Left forelimb (tissue), 1 donor: Measurements from ENCODE around the gene ERVFRD-1.

Experiments
- DNase-seq: peaks from one replicate; pipeline ENCODE4 v3.0.0-alpha.2; 2018; ENCODE audit warnings: low spot score

Gene ERVFRD-1

GRCh38 chr6:11110921-11111768, at the start of gene ERVFRD-1:
Gene ERVFRD-1, minus strand, starts transcription at chr6:11111725. Its CDS starts 6,415 bp downstream, at chr6:11105310.
- no peak for DNase-seq

- DNase-seq = no peak
Measured at GRCh38 chr6:11160199-11160598, 48.7 kb upstream of the ERVFRD-1 start.

- no peak for DNase-seq
Measured at GRCh38 chr6:11155589-11155988, 44.1 kb upstream of the ERVFRD-1 start.

DNA sequence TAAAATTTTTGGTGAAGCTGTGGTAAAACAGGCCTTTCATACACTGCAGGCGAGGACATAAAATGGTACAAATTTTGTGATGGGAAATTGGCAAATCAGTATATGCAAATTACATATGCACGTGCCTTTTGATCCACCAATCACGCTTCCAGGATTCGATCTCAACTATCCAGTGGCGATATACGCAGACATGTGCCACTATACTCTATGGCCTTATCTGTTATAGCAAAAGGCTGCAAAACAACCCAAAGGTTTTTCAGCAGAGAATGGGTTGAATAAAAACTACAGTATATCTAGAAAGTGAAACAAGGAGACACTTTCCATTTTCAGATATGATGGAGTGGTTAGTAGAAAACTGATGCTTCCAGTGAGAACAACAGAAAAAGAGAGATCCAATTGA, 41.9 kb upstream of the ERVFRD-1 start:
- DNase-seq = no peak

GRCh38 chr6:11152581-11152980, 41.1 kb upstream of the ERVFRD-1 start:
- no peak for DNase-seq

GRCh38 chr6:11151488-11151887, 40.0 kb upstream of the ERVFRD-1 start:
- no peak for DNase-seq

GRCh38 chr6:11149551-11149950, 38.0 kb upstream of the ERVFRD-1 start:
- DNase-seq = no peak

DNA sequence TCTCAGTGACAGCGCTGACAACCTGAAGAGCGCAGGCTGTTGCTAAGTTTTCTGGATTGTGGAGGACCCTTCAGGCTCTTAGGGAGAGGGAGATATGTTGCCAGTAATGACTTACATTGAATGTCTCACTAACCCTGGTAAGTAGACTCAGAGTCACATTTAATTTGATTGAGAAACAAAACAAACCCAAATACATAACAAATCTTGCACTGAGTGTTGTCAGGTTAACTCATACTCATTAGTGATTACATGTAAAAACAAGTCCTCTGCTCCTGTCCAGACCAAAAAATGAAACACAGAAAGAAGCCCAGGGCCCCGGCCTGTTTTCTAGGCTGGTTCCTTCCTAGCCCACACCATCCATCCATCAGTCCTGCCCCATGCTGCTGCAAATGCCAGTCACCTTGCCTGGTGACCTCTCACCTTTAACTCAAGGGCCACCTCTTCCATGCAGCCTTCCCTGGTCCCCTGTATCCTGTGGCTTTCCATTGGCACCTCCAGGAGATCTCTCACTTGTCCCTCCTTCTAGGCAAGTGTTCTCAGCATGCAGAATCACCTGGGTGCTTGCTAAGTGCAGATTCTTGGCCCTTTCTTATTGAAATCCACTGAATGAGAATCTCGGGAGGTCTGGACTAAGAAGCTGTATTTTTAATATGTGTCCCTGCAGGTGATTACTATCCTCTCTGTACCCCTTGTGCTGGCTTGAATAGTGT, 34.7 kb upstream of the ERVFRD-1 start:
- no peak for DNase-seq

DNA sequence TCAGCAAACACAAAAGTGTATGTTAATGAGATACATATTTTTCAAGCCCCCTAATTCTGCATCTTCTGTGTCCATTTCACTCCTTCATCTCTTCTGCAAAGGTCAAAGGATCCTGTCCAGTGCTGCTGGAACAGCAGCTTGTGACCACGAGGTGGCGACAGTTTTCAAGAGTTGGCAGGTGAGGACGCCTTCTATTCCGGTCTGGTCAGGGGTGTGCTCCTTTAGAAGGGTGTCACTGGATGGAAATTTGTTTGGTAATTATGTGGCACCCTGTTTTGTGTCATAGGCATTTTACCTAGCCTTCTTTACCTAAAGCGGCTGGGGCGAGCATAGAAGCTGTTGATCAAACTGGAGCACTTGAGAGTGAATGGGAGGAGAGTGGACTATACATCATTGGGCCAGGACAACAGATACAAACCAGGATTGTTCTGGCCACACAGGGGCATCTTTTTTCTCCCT, 32.9 kb upstream of the ERVFRD-1 start:
- DNase-seq = peak; percentile 79

- DNase-seq = no peak
Measured at GRCh38 chr6:11143394-11144371, 32.2 kb upstream of the ERVFRD-1 start.

- DNase-seq = no peak
Measured at GRCh38 chr6:11142296-11143027, 30.9 kb upstream of the ERVFRD-1 start.

GRCh38 chr6:11141295-11141694, 29.8 kb upstream of the ERVFRD-1 start:
- DNase-seq = no peak

- no peak for DNase-seq
Measured at GRCh38 chr6:11140056-11140455, 28.5 kb upstream of the ERVFRD-1 start.

GRCh38 chr6:11139051-11139960, 27.8 kb upstream of the ERVFRD-1 start:
- DNase-seq = no peak

- DNase-seq = no peak
Measured at GRCh38 chr6:11136809-11137208, 25.3 kb upstream of the ERVFRD-1 start.

DNA sequence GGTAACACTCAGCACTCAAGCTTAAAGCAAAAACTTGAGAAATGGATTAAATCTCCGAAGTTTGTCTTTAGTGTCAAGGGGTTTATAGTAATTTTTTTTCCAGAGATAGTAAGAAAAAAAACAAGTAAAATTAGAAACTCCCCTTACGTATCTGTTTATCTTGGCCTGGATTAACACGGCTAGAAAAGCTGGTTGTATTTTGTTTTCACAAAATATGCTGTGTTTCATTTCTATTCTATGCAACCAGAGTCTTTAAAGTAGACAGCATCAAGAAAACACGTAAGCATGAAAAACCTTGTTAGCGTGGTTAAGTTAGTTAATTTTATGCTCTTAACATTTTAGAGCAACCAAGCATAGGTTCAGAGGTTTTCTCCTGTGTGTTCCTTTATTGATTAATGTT, 21.8 kb upstream of the ERVFRD-1 start:
- DNase-seq = no peak

GRCh38 chr6:11132194-11132888, 20.8 kb upstream of the ERVFRD-1 start:
- no peak for DNase-seq

GRCh38 chr6:11130605-11131004, 19.1 kb upstream of the ERVFRD-1 start:
- no peak for DNase-seq

DNA sequence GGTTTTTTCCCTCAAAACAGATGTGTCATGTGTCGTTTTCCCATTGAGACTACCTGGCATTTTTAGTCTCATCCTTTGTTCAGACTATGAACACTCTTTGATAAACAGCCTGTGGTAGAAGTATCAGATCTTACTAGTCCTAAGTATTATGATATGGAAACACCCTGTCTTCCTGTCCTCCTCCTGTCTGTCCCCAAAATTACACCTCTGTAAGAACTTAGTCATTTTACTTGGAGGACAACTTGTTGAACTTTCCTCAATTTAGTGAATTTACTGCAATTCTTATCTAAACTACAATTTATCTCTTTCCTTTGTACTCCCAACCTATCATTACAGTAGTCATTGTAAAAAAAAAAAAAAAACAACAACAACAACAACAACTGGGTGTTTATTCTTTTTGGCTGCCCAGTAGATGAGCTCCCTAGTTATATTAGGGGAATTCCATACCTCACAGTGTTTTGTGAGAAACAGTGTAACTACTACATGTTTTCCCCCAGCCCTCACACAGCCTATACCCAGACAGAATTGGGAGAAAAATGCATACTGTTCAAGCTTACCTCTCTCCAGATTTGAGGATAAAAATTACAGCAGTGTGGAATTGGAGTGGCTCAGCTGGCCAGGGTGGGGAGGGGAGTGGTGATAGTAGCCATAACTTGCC, 18.5 kb upstream of the ERVFRD-1 start:
- no peak for DNase-seq
